Measurements from ENCODE around the gene DYNC1I1.

DYNC1I1 gene

GRCh38 chr7:96026010-96026409 lies 253.7 kb downstream of the DYNC1I1 start:
- DNase-seq: no peak

- DNase-seq: no peak
Observed at GRCh38 chr7:96026611-96027010, 254.3 kb downstream of the DYNC1I1 start.

- DNase-seq: no peak
Observed at GRCh38 chr7:96028729-96029128, 256.4 kb downstream of the DYNC1I1 start.

- DNase-seq: no peak
Observed at GRCh38 chr7:96033009-96033598, 260.8 kb downstream of the DYNC1I1 start.

- DNase-seq: no peak
Observed at GRCh38 chr7:96034940-96035727, 262.8 kb downstream of the DYNC1I1 start.

- DNase-seq: no peak
Observed at GRCh38 chr7:96040250-96040772, 268.0 kb downstream of the DYNC1I1 start.

GRCh38 chr7:96041171-96041570 lies 268.8 kb downstream of the DYNC1I1 start:
- no peak for DNase-seq

GRCh38 chr7:96045181-96045580 lies 272.8 kb downstream of the DYNC1I1 start:
- no peak for DNase-seq

GRCh38 chr7:96045919-96046318 lies 273.6 kb downstream of the DYNC1I1 start:
- DNase-seq: no peak

GRCh38 chr7:96052289-96052688 lies 279.9 kb downstream of the DYNC1I1 start:
- DNase-seq: no peak

- no peak for DNase-seq
Observed at GRCh38 chr7:96052860-96053470, 280.6 kb downstream of the DYNC1I1 start.

- DNase-seq: no peak
Observed at GRCh38 chr7:96055717-96056116, 283.4 kb downstream of the DYNC1I1 start.

GRCh38 chr7:96059075-96059474 lies 286.7 kb downstream of the DYNC1I1 start:
- DNase-seq: no peak

GRCh38 chr7:96061009-96061408 lies 288.7 kb downstream of the DYNC1I1 start:
- no peak for DNase-seq

GRCh38 chr7:96061844-96062243 lies 289.5 kb downstream of the DYNC1I1 start:
- peak; percentile 20 for DNase-seq

- no peak for DNase-seq
Observed at GRCh38 chr7:96067321-96067720, 295.0 kb downstream of the DYNC1I1 start.

- DNase-seq: no peak
Observed at GRCh38 chr7:96069401-96069800, 297.0 kb downstream of the DYNC1I1 start.

GRCh38 chr7:96074871-96075270 lies 302.5 kb downstream of the DYNC1I1 start:
- no peak for DNase-seq

- DNase-seq: peak; percentile 74
Observed at GRCh38 chr7:96075510-96076349, 303.4 kb downstream of the DYNC1I1 start.

GRCh38 chr7:96076350-96076707 lies 304.0 kb downstream of the DYNC1I1 start:
- DNase-seq: no peak

GRCh38 chr7:96080027-96080426 lies 307.7 kb downstream of the DYNC1I1 start:
- DNase-seq: no peak

- no peak for DNase-seq
Observed at GRCh38 chr7:96084881-96085553, 312.7 kb downstream of the DYNC1I1 start.
